DND-41 (cell line): ENCODE results near the gene HPS1.

Experiments
- EZH2 ChIP-seq: IDR thresholded peaks from 3 replicates; pipeline ENCODE4 v1.6.1; 2012; ENCODE audit warnings: borderline replicate concordance, low read depth, mild to moderate bottlenecking, moderate library complexity, low read length, inconsistent platforms; ENCODE audit not compliant: severe bottlenecking
- TF ChIP-seq, protein P1 (sequence below): IDR thresholded peaks from 2 replicates; pipeline ENCODE4 v1.5.1; 2012; ENCODE audit warnings: borderline replicate concordance, low read length, moderate library complexity, mild to moderate bottlenecking; ENCODE audit not compliant: poor library complexity, severe bottlenecking; ENCODE audit errors: extremely low read depth

DNA sequence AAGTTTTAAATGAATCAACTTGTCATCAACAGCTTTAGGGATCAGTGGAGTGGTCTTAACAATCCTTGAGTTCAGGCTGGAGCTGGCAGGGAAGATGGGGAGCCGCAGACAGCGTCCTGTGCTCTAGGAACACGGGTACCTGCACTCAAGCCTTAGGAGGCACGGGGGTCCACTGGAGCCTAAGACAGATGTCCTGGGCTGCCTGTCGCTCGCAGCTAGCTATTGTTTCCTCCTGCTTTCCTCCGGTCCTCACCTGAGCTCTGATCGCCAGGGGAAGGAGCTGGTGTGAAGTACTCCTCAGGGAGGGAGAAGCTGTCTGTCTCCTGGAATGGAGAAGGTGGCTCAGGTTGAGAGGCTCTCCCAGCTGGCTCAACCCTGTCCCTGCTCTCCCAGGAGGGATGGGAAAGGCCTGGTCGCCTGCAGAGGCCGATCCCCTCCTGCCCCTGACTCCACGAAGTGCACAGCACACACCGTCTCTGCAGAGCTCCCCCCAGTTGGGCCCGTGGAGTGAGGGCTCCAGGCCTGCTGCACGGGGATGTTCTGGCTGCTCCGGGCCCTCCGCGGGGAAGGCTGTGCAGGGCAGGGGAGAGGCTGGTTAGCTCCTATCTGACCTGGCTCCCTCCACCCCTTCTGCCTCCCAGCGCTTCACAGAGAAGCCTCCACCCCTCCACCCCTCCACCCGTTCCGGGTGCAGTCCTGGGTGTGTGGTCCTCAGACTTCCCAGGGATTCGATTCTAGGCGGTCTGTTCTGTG, 17.2 kb downstream of the HPS1 start:
- TF ChIP-seq, protein P1, sequence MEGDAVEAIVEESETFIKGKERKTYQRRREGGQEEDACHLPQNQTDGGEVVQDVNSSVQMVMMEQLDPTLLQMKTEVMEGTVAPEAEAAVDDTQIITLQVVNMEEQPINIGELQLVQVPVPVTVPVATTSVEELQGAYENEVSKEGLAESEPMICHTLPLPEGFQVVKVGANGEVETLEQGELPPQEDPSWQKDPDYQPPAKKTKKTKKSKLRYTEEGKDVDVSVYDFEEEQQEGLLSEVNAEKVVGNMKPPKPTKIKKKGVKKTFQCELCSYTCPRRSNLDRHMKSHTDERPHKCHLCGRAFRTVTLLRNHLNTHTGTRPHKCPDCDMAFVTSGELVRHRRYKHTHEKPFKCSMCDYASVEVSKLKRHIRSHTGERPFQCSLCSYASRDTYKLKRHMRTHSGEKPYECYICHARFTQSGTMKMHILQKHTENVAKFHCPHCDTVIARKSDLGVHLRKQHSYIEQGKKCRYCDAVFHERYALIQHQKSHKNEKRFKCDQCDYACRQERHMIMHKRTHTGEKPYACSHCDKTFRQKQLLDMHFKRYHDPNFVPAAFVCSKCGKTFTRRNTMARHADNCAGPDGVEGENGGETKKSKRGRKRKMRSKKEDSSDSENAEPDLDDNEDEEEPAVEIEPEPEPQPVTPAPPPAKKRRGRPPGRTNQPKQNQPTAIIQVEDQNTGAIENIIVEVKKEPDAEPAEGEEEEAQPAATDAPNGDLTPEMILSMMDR, result no peak
- no peak for TF ChIP-seq EZH2
